Ovary (tissue), 9 donors: ENCODE results near the gene RAB31. TPM values are rescaled to one million over a fixed set of nuclear protein-coding genes. Genes with fewer than 3 reads are reported as not detected.

Experiments
- DNase-seq, 5 donors: peaks; one replicate each; pipeline ENCODE4 v3.0.0-alpha.2; 2019 to 2020
- H3K27ac ChIP-seq, 2 donors: fragments of 200-600 bp; one replicate each; pipeline versions ENCODE4 v1.5.1 to v1.8.0; 2019 to 2022
- H3K27me3 ChIP-seq: fragments of 200-600 bp; one replicate; pipeline ENCODE4 v1.8.0; 2022
- H3K36me3 ChIP-seq: fragments of 200-600 bp; sonication (generic); one replicate; pipeline ENCODE4 v1.5.1; 2019
- H3K4me1 ChIP-seq: one replicate; pipeline ENCODE4 v1.8.1; 2013; ENCODE audit warnings: mild to moderate bottlenecking, moderate library complexity; ENCODE audit not compliant: insufficient read depth
- H3K4me3 ChIP-seq: fragments of 200-600 bp; sonication (generic); one replicate; pipeline ENCODE4 v1.5.1; 2017
- H3K9me3 ChIP-seq, 2 donors: fragments of 200-600 bp in 1 of 2; sonication (generic) in 1 of 2; one replicate each; pipeline versions ENCODE4 v1.5.1 to v1.8.1; 2013 to 2019; ENCODE audit warnings: mild to moderate bottlenecking in 1 of 2, moderate library complexity in 1 of 2
- EP300 ChIP-seq: sonication (generic); formaldehyde crosslinking; IDR thresholded peaks from one replicate; pipeline ENCODE4 v1.6.1; 2017; ENCODE audit warnings: antibody characterized with exemption
- POLR2A ChIP-seq: fragments of 450-650 bp; IDR thresholded peaks from one replicate; pipeline ENCODE4 v1.6.1; 2017; ENCODE audit warnings: antibody characterized with exemption, mild to moderate bottlenecking, moderate library complexity
- WGBS, 3 donors: extraction: QIAGEN DNeasy Blood & Tissue Kit in 1 of 3; methylation state at CpG; one replicate each; pipeline versions ENCODE4 v1.1.5 to v1.1.7; 2013 to 2017; 5-methylcytosine and 5-hydroxymethylcytosine counted together
- intact Hi-C, 4 donors: fragments of 100-400 bp; cut with DNase I; formaldehyde crosslinking; loops; one replicate each; pipeline versions ENCODE4 v1.11.0 to v1.15.1; 2022 to 2023
- polyA plus RNA-seq, 2 donors: library from polyadenylated mRNA; stranded (reverse); fragments of 200-250 nt in 1 of 2; fragments of 350-450 nt in 1 of 2; fragmentation: Illumina TruSeq in 1 of 2; extraction: RNeasy Lipid Tissue Mini Kit (QIAGEN cat#74804) in 1 of 2; gene quantifications; one replicate each; pipeline ENCODE4 v1.2.3, GENCODE V29; 2013 to 2014
- total RNA-seq, 7 donors: library from RNA; depleted of rRNA in 2 of 7; stranded (reverse); fragments of >200 nt in 2 of 7; fragmentation: NEBNext Ultra II Directional in 3 of 7; extraction: Animal tissue kit (Norgen Biotek cat#: 25700) in 3 of 7; gene quantifications; one replicate each; pipeline versions ENCODE4 v1.1.0 to v1.2.4, GENCODE V29; 2016 to 2023
- TF ChIP-seq, protein P1 (sequence below), 3 donors: fragments of 450-650 bp in 2 of 3; fragments of 200-600 bp in 1 of 3; IDR thresholded peaks; one replicate each; pipeline versions ENCODE4 v1.5.1 to v1.8.0; 2016 to 2022; ENCODE audit warnings: antibody characterized with exemption in 3 of 3, mild to moderate bottlenecking in 1 of 3
- donor health status: DM: no; HTN: no; CAD: no; lungs with moderate emphysema.
- donor health status: DM: no; HTN: no; CAD: no.
- donor health status: Bipolar disorder and iron deficiency.
- donor health status: DM: yes; HTN: yes; CAD: no.
- donor health status: DM: no; HTN: no; CAD: no.
- donor health status: DM: yes; HTN: yes; CAD: no.

The RAB31 gene
- total and polyA plus RNA-seq, 9 donors: 37.9 to 188 (median 62.8) TPM

- DNase-seq: no peak
- no peak overlapping the region for H3K27ac ChIP-seq
- no peaks in the 10 kb centered on the region for H3K36me3 ChIP-seq
- peaks cover 2% of the 10 kb centered on the region for H3K4me1 ChIP-seq
- no peaks in the 10 kb centered on the region for H3K9me3 ChIP-seq
- 71 to 83% (median 75%) methylated on average over 4 of the region's 4 CpGs for WGBS, 3 donors
- TF ChIP-seq POLR2A (no peak), EP300 (no peak)
- TF ChIP-seq, protein P1, sequence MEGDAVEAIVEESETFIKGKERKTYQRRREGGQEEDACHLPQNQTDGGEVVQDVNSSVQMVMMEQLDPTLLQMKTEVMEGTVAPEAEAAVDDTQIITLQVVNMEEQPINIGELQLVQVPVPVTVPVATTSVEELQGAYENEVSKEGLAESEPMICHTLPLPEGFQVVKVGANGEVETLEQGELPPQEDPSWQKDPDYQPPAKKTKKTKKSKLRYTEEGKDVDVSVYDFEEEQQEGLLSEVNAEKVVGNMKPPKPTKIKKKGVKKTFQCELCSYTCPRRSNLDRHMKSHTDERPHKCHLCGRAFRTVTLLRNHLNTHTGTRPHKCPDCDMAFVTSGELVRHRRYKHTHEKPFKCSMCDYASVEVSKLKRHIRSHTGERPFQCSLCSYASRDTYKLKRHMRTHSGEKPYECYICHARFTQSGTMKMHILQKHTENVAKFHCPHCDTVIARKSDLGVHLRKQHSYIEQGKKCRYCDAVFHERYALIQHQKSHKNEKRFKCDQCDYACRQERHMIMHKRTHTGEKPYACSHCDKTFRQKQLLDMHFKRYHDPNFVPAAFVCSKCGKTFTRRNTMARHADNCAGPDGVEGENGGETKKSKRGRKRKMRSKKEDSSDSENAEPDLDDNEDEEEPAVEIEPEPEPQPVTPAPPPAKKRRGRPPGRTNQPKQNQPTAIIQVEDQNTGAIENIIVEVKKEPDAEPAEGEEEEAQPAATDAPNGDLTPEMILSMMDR (IDR thresholded peaks at IDR 0.05): no peak
- intact Hi-C loops: no loop called here
- H3K27me3 ChIP-seq: no peaks in the 10 kb centered on the region
- H3K4me3 ChIP-seq: no peak overlapping the region
These were observed 153.8 kb downstream of the RAB31 start for GRCh38 chr18:9861933-9862332.

DNA sequence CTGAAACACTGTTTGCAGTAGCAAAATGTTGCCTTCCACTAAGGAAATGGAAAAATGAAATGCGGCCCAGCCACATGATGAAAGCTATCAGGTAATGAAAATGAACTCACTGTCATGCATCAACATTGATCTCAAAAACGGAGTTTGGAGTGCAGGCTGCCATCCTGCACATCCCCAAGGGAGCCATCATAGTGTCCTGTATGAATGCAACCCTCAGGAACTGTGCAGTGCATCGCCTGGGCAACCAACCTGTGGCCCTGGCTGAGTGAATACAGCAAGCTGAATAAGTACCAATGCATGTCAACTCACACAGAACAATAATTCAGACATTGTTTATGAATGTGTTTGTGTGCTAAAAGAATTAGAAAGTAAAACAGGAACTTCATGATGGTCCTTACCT, 154.6 kb downstream of the RAB31 start:
- no peak overlapping the region for H3K27ac ChIP-seq
- intact Hi-C loops: no loop called here
- WGBS, 3 donors: 65 to 84% (median 73%) methylated on average over 3 of the region's 3 CpGs
- no peak for DNase-seq
- no peak overlapping the region for H3K4me3 ChIP-seq
- H3K36me3 ChIP-seq: no peaks in the 10 kb centered on the region
- H3K9me3 ChIP-seq: no peaks in the 10 kb centered on the region
- TF ChIP-seq, protein P1 (IDR thresholded peaks at IDR 0.05): no peak
- TF ChIP-seq POLR2A (no peak), EP300 (no peak)
- H3K27me3 ChIP-seq: no peaks in the 10 kb centered on the region
- H3K4me1 ChIP-seq: peaks cover 2% of the 10 kb centered on the region

DNA sequence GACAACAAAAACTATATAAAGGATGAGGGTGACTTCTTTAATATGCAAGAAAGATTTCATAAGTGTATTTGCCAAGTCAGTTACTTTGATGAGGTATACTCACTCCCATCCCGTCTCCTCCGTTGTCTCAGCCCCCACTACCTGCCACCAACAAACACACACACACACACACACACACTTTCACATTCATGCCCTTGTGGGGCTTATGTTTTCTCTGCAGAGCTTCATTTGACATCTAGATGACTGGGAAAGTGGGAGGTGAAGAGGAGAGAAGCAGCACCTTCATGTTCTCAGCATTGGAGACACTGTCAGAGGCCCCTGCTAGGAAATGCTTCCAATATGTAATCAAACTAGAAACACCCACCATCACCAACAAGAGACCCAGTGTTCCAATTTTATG, 155.2 kb downstream of the RAB31 start:
- intact Hi-C loops: no loop called here
- no peaks in the 10 kb centered on the region for H3K9me3 ChIP-seq
- H3K36me3 ChIP-seq: no peaks in the 10 kb centered on the region
- no peak overlapping the region for H3K27ac ChIP-seq
- no peak for DNase-seq
- H3K27me3 ChIP-seq: no peaks in the 10 kb centered on the region
- TF ChIP-seq, protein P1 (IDR thresholded peaks at IDR 0.05): no peak
- TF ChIP-seq POLR2A (no peak), EP300 (no peak)
- no peak overlapping the region for H3K4me3 ChIP-seq
- no peaks in the 10 kb centered on the region for H3K4me1 ChIP-seq
- WGBS, 3 donors: 44 to 84% (median 71%) methylated on average over 2 of the region's 2 CpGs

- H3K36me3 ChIP-seq: no peaks in the 10 kb centered on the region
- no peaks in the 10 kb centered on the region for H3K27me3 ChIP-seq
- no peaks in the 10 kb centered on the region for H3K9me3 ChIP-seq
- no peak overlapping the region for H3K27ac ChIP-seq
- 95 to 98% (median 98%) methylated on average over 7 of the region's 7 CpGs for WGBS, 3 donors
- H3K4me3 ChIP-seq: no peak overlapping the region
- H3K4me1 ChIP-seq: peaks cover 17% of the 10 kb centered on the region
- intact Hi-C loops: no loop called here
- TF ChIP-seq EP300 (no peak), POLR2A (no peak)
- TF ChIP-seq, protein P1 (IDR thresholded peaks at IDR 0.05): no peak
- DNase-seq: no peak
These were observed 157.8 kb downstream of the RAB31 start for GRCh38 chr18:9865764-9866490.
